Measurements from ENCODE around the gene DNASE1L3.

DNASE1L3 gene

DNA sequence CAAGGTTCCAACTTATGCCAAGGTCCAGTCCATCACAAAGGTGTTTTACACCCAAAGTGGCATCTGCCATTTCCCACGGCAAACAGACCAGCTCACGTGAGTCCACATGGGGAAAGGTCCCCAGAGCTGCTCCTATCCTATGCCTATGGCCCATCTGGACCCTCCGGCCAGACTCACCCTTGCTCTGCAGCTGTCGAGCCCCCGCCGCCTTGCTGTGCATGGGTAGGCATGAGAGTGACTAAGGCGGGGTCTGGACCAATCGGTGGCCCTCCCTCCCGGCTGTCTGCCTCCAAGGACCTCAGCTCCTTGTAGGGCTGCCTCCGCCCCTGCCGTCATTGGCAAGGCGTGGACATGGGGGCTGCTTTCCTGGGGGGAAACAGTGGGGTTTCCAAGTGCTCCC lies 26.9 kb downstream of the DNASE1L3 start:
- peaks cover 4% of the 10 kb centered on the region for H3K27me3 Mint-ChIP-seq (ENCODE audit: low read depth)
- no peaks in the 10 kb centered on the region for H3K36me3 Mint-ChIP-seq (ENCODE audit: low read depth)
- H3K4me3 Mint-ChIP-seq = no peak overlapping the region
- H3K9me3 Mint-ChIP-seq = no peaks in the 10 kb centered on the region
- H3K27ac Mint-ChIP-seq = no peak overlapping the region
- peaks cover 6% of the 10 kb centered on the region for H3K4me1 Mint-ChIP-seq (ENCODE audit: low read depth)

DNA sequence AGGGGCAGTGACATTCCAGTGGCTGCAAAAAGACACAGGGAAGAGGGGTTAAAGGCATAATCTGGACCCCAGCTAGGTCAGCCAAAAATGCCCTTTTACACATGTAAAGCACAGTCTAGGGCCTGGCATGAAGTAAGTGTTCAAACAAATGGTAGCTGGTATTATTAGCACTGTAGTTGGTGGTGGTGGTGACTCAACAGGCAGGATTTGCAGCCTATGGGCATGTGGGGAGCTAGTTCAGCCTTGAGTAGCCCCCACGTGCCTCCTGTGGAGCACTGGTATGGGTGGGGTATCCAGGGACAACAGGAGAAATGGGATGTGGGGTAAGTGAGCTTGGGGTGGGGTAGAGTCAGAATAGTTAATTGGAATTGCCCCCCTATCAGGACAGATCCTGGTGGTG lies 27.6 kb downstream of the DNASE1L3 start:
- peaks cover 4% of the 10 kb centered on the region for H3K27me3 Mint-ChIP-seq (ENCODE audit: low read depth)
- no peak overlapping the region for H3K27ac Mint-ChIP-seq
- H3K9me3 Mint-ChIP-seq = no peaks in the 10 kb centered on the region
- peaks cover 13% of the 10 kb centered on the region for H3K4me1 Mint-ChIP-seq (ENCODE audit: low read depth)
- no peak overlapping the region for H3K4me3 Mint-ChIP-seq
- H3K36me3 Mint-ChIP-seq (ENCODE audit: low read depth) = no peaks in the 10 kb centered on the region

DNA sequence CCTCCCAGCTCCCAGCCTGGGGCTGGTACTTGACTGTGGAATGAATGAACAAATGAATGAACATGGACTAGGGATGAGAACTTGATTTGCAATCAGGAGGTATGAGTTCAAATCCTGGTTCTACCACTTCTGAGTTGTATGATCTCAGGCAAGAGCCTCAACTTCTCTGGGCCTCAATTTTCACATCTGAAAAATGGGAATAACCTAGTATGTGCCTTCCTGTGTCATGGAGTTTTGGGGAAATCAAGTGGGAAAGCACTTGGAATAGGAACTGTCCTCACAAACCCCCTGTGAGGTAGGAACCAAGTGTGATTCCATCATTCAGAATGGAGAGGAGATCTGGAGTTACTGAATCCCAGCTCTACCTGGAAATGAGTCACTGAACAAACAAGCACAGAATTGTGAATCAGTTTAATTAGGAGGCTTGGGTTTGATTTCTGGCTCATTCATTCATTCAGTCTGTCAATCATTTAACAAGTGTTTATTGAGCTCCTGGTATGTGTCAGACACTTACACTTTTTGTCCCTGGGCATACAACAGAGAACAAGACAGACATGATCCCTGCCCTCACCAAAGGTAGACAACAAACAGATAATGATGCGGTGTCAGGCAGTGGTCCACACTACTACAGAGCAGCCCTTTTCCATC lies 29.7 kb downstream of the DNASE1L3 start:
- H3K9me3 Mint-ChIP-seq = no peaks in the 10 kb centered on the region
- no peak overlapping the region for H3K4me3 Mint-ChIP-seq
- H3K27me3 Mint-ChIP-seq (ENCODE audit: low read depth) = peaks cover 4% of the 10 kb centered on the region
- H3K36me3 Mint-ChIP-seq (ENCODE audit: low read depth) = no peaks in the 10 kb centered on the region
- peaks cover 12% of the 10 kb centered on the region for H3K4me1 Mint-ChIP-seq (ENCODE audit: low read depth)
- H3K27ac Mint-ChIP-seq = no peak overlapping the region

DNA sequence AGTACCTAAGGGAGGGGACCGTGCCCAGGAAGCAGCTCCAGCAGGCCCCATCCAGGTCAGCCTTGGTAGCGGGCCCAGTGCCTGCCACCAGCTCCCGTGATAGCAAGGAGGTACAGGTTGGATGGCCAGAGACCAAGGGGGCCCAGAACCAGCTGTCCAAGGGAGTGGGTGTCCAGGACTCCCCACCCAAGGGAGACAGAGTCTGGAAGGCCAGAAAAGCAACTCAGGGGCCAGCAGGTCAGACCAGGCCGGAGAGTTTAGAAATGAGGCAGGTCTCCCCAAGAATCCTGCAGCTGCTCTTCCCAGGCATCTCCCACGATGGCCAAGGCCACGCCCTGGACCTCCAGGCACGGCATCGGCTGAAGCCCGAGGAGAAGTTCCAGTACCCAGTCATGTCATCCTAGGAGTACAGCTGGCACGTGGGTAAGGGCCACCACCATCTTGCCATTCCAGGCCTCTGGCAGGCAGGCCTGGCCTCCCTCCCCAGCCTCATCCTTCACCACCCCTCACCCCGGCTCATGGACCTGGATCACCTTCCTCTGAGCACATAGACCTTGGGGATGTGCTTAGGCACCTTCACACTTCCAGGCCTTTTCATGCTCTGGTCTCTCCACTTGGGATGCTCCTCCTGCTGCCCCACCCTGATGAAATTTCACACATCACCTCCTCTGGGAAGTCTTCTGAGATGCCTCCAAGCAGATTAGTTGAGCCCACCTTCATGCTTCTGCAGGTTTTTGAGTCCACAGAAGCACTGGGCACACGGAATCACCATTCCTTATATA lies 30.5 kb downstream of the DNASE1L3 start:
- no peak overlapping the region for H3K4me3 Mint-ChIP-seq
- H3K9me3 Mint-ChIP-seq = no peaks in the 10 kb centered on the region
- H3K27me3 Mint-ChIP-seq (ENCODE audit: low read depth) = peaks cover 4% of the 10 kb centered on the region
- peaks cover 12% of the 10 kb centered on the region for H3K4me1 Mint-ChIP-seq (ENCODE audit: low read depth)
- H3K27ac Mint-ChIP-seq = no peak overlapping the region
- H3K36me3 Mint-ChIP-seq (ENCODE audit: low read depth) = no peaks in the 10 kb centered on the region

DNA sequence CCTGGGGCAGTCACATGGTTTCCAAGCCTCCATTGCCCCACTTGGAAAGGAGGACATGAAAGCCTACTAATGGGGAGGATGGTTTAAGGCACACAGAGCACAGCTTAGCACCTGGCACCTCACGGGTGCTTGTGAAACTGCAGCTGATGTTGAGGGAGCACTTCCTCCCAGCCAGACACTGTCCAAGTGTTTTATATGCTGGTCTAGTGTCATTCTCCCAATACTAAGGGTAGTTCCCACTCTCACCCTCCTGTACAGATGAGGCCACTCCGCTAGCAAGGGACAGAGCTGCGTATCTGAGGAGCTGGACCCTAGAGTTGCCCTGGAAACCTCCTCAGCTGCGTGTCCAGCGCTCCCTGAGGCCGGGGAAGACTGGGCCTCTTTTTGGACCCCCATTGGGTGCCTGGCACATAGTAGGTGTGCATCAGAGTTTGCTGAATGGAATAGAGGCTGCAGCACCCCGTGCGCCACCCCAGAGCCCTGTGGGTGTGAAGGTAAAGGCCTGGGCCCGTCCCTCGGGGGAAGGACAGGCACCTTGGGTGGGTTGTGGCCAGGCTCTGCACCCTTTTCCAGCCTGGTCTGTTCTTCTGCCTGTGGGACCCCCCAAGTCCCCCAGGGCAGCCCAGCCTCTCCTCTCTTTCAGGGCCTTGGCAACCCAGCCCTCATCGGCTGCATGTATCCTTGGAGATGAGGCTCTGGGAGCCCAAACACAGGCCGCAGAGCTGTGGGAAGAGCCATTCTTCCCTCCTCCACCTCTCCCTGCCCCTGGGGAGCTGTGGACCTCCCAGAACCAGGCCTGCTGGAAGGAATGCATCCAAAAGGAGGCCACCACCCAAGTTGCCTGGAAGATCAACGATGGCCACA lies 31.3 kb downstream of the DNASE1L3 start:
- Mint-ChIP-seq H3K27ac (no peak overlapping the region), H3K27me3 (ENCODE audit: low read depth) (peaks cover 4% of the 10 kb centered on the region), H3K4me3 (no peak overlapping the region), H3K4me1 (ENCODE audit: low read depth) (peaks cover 12% of the 10 kb centered on the region), H3K36me3 (ENCODE audit: low read depth) (no peaks in the 10 kb centered on the region), H3K9me3 (no peaks in the 10 kb centered on the region)

- Mint-ChIP-seq H3K4me1 (ENCODE audit: low read depth) (peaks cover 12% of the 10 kb centered on the region), H3K27ac (no peak overlapping the region), H3K9me3 (no peaks in the 10 kb centered on the region), H3K36me3 (ENCODE audit: low read depth) (no peaks in the 10 kb centered on the region), H3K4me3 (peak overlapping the region; percentile 70), H3K27me3 (ENCODE audit: low read depth) (peaks cover 4% of the 10 kb centered on the region)
Observed at GRCh38 chr3:58178528-58179234, 32.1 kb downstream of the DNASE1L3 start.

DNA sequence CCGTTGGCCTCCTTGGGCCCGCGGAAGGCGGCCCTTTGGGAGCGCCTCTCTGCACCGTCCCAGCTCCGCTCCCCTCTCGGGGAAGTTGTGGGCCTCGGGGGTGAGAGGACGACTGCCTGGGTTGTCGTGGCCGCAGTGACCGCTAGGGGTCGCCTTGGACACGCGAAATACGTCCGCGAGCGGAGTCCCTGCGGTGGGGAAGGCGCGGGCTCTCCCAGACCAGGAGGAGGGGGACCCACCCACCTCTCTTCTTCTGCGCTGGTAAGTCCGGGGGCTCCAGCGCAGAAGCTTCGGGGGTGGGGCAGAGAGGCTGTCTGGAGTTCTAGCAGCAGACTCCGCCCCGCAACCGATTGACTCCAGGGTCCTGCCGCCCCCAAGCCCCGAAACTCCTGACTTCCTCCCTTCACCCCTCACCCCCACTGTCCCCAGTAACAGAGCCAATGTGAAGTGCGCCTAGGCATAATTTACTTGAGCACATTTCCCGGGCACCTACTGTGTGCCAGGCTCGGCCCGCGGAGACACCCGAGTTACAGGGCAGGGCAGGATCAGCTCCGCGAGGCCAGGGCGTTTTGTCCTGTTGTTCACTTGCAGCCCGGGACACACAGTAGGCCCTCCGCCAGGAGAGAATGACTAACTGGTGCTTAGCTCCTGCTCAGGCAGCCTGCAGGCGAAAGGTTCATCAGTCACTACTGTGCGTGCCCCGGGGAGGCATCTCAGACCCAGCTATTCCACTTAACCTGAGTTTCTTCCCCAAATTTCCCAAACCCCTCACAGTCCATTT lies 32.8 kb downstream of the DNASE1L3 start:
- no peak overlapping the region for H3K27ac Mint-ChIP-seq
- peaks cover 4% of the 10 kb centered on the region for H3K27me3 Mint-ChIP-seq (ENCODE audit: low read depth)
- no peaks in the 10 kb centered on the region for H3K36me3 Mint-ChIP-seq (ENCODE audit: low read depth)
- peaks cover 12% of the 10 kb centered on the region for H3K4me1 Mint-ChIP-seq (ENCODE audit: low read depth)
- H3K4me3 Mint-ChIP-seq = peak overlapping the region; percentile 70
- no peaks in the 10 kb centered on the region for H3K9me3 Mint-ChIP-seq

DNA sequence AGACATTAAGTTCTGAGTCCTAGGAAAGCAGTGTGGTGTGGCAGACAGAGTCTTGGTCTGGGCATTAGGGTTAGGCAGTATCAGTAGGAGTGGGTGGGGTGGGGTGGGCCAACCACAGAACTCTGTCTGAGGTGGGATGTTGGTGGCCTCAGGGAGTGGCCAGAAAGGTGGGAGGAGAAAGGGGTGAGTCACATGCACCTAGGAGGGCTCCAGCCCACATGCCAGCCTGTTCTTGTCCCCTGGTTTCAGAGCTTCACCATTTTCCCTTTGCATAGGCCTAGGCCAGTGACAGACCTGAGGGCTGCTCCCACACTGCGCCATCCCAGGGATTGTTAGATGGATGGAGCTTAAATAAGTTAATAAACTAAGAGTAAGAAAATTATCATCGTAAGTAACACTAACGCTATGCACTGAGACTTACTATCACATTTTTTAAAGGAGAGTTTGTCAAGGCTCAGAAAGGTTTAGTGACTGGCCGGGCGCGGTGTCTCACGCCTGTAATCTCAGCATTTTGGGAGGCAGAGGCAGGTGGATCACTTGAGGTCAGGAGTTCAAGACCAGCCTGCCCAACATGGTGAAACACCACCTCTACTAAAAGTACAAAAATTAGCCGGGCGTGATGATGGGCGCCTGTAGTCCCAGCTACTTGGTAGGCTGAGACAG lies 33.8 kb downstream of the DNASE1L3 start:
- Mint-ChIP-seq H3K4me1 (ENCODE audit: low read depth) (peaks cover 12% of the 10 kb centered on the region), H3K27me3 (ENCODE audit: low read depth) (peaks cover 4% of the 10 kb centered on the region), H3K36me3 (ENCODE audit: low read depth) (no peaks in the 10 kb centered on the region), H3K9me3 (no peaks in the 10 kb centered on the region), H3K4me3 (peak overlapping the region; percentile 46), H3K27ac (no peak overlapping the region)

GRCh38 chr3:58176185-58176530 lies 34.6 kb downstream of the DNASE1L3 start:
- Mint-ChIP-seq H3K27me3 (ENCODE audit: low read depth) (peaks cover 4% of the 10 kb centered on the region), H3K27ac (no peak overlapping the region), H3K36me3 (ENCODE audit: low read depth) (no peaks in the 10 kb centered on the region), H3K9me3 (no peaks in the 10 kb centered on the region), H3K4me3 (no peak overlapping the region), H3K4me1 (ENCODE audit: low read depth) (peaks cover 12% of the 10 kb centered on the region)

- peaks cover 12% of the 10 kb centered on the region for H3K4me1 Mint-ChIP-seq (ENCODE audit: low read depth)
- no peaks in the 10 kb centered on the region for H3K36me3 Mint-ChIP-seq (ENCODE audit: low read depth)
- no peaks in the 10 kb centered on the region for H3K9me3 Mint-ChIP-seq
- H3K4me3 Mint-ChIP-seq = no peak overlapping the region
- no peak overlapping the region for H3K27ac Mint-ChIP-seq
- H3K27me3 Mint-ChIP-seq (ENCODE audit: low read depth) = no peaks in the 10 kb centered on the region
Observed at GRCh38 chr3:58175437-58176184, 35.2 kb downstream of the DNASE1L3 start.

- no peaks in the 10 kb centered on the region for H3K9me3 Mint-ChIP-seq
- no peak overlapping the region for H3K4me3 Mint-ChIP-seq
- H3K36me3 Mint-ChIP-seq (ENCODE audit: low read depth) = no peaks in the 10 kb centered on the region
- H3K27me3 Mint-ChIP-seq (ENCODE audit: low read depth) = no peaks in the 10 kb centered on the region
- H3K4me1 Mint-ChIP-seq (ENCODE audit: low read depth) = peaks cover 12% of the 10 kb centered on the region
- no peak overlapping the region for H3K27ac Mint-ChIP-seq
Observed at GRCh38 chr3:58175187-58175436, 35.7 kb downstream of the DNASE1L3 start.

DNA sequence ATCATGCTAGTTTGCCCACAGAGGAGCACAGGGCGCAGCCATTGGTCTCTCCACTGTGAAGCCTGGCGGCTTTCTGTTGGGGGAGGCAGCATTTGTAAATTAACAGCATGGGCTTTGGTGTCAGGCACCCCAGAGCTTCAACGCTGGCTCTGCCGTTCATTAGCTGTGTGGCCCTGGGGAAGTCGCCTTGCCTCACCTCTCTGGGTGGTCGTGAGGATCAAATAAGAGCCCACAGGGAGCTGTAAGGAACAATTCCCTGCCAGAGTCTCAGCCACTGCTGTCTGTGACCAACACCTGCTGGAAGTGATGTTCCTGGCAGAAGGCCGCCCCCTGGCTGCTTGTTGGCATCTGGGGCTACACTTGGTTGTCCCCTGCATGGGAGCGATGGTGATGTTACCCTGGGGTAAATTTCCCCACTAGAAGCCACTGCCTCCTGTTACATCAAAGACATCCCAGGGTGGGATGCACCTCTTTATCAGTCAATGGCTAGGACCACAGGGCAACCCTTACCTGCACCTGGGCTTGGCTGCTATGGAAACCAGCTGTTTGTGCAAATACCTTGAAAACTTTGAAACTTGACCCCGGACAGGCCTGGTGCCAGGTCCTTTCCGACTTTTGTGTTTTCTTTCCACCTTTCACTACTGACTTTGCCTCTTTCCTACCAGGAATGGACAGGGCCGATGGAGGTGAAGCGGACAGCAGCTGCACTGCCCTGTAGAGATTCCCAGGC lies 36.9 kb downstream of the DNASE1L3 start:
- H3K36me3 Mint-ChIP-seq (ENCODE audit: low read depth) = peaks cover 3% of the 10 kb centered on the region
- no peak overlapping the region for H3K4me3 Mint-ChIP-seq
- H3K27ac Mint-ChIP-seq = no peak overlapping the region
- H3K9me3 Mint-ChIP-seq = no peaks in the 10 kb centered on the region
- peaks cover 11% of the 10 kb centered on the region for H3K4me1 Mint-ChIP-seq (ENCODE audit: low read depth)
- no peaks in the 10 kb centered on the region for H3K27me3 Mint-ChIP-seq (ENCODE audit: low read depth)
